Gastroesophageal sphincter (tissue), 4 donors: ENCODE results near the gene LEP. TPM values are rescaled to one million over a fixed set of nuclear protein-coding genes. Genes with fewer than 3 reads are reported as not detected.
A peak's percentile ranks its signal among the peaks of the same experiment; 100 is the strongest.

ENCODE experiments used
- ATAC-seq: fragments of 150-250 bp; one replicate; pipeline ENCODE4 v1.9.1; 2016; ENCODE audit warnings: mild to moderate bottlenecking, moderate library complexity
- H3K27ac ChIP-seq, 4 donors: fragments of 200-600 bp; sonication (generic) in 3 of 4; 1 replicate in 3 of 4; 2 replicates in 1 of 4; pipeline ENCODE4 v1.5.1; 2016 to 2019
- H3K27me3 ChIP-seq: fragments of 200-600 bp; sonication (generic); one replicate; pipeline ENCODE4 v1.5.1; 2019
- H3K36me3 ChIP-seq, 2 donors: fragments of 200-600 bp; sonication (generic); one replicate each; pipeline ENCODE4 v1.5.1; 2019; ENCODE audit warnings: control low read depth in 1 of 2
- H3K4me1 ChIP-seq, 3 donors: fragments of 200-600 bp; sonication (generic); 1 replicate in 2 of 3; 2 replicates in 1 of 3; pipeline ENCODE4 v1.5.1; 2016 to 2019; ENCODE audit warnings: control low read depth in 2 of 3
- H3K4me3 ChIP-seq, 2 donors: fragments of 200-600 bp; sonication (generic); one replicate each; pipeline ENCODE4 v1.5.1; 2019; ENCODE audit warnings: mild to moderate bottlenecking in 1 of 2, moderate library complexity in 1 of 2
- H3K9me3 ChIP-seq, 3 donors: fragments of 200-600 bp; sonication (generic); one replicate each; pipeline ENCODE4 v1.5.1; 2017 to 2019; ENCODE audit warnings: control low read depth in 2 of 3
- EP300 ChIP-seq: sonication (generic); formaldehyde crosslinking; IDR thresholded peaks from one replicate; pipeline ENCODE4 v1.6.1; 2017; ENCODE audit warnings: antibody characterized with exemption, mild to moderate bottlenecking
- POLR2A ChIP-seq, 2 donors: fragments of 450-650 bp; IDR thresholded peaks; one replicate each; pipeline ENCODE4 v1.6.1; 2017; ENCODE audit warnings: antibody characterized with exemption in 2 of 2, mild to moderate bottlenecking in 2 of 2, moderate library complexity in 1 of 2
- POLR2AphosphoS5 ChIP-seq: sonication (generic); formaldehyde crosslinking; IDR thresholded peaks from one replicate; pipeline ENCODE4 v1.6.1; 2017; ENCODE audit warnings: antibody characterized with exemption
- WGBS, 2 donors: methylation state at CpG; one replicate each; pipeline ENCODE4 v1.1.5; 2018; ENCODE audit warnings: low coverage in 1 of 2; 5-methylcytosine and 5-hydroxymethylcytosine counted together
- total RNA-seq, 4 donors: library from RNA; depleted of rRNA; stranded (reverse); fragments of >200 nt; gene quantifications; one replicate each; pipeline ENCODE4 v1.1.0, GENCODE V29; 2016
- TF ChIP-seq, protein P1 (sequence below), 4 experiments: fragments of 200-600 bp in 2 of 4; fragments of 450-650 bp in 2 of 4; sonication (generic) in 1 of 4; IDR thresholded peaks; one replicate each; pipeline ENCODE4 v1.5.1; 2017 to 2019; ENCODE audit warnings: antibody characterized with exemption in 4 of 4, mild to moderate bottlenecking in 2 of 4, moderate library complexity in 2 of 4

Gene LEP
- total RNA-seq, 4 donors from 2014 or later: 0.15 to 6.6 TPM; not detected in 2

DNA sequence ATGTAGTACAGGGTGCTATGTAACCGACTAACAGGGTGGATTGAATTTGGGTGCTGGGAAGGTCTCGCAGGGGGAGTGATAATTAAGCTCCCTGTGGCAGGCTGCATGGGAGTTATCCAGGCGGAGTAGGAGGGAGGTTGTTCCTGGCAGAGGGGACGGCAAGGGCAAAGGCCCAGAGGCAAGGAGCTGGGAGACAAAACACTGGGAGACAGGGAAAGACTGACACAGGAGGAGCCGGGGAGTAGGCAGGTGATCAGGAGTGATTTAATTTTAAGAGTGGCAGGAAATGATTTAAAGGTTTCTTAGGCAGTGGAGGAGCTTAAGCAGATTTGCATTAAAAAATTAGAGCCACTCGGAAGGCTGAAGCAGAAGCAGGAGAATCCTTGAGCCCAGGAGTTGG, 40.7 kb upstream of the LEP start:
- no peaks in the 10 kb centered on the region for H3K36me3 ChIP-seq
- no peak overlapping the region for H3K4me3 ChIP-seq
- WGBS, 2 donors: 74 to 88% methylated on average over 6 of the region's 6 CpGs
- peaks cover 75% of the 10 kb centered on the region for H3K27me3 ChIP-seq
- peaks cover 0 to 5% (median 0%) of the 10 kb centered on the region in 3 donors for H3K9me3 ChIP-seq
- H3K4me1 ChIP-seq: peaks cover 0 to 11% (median 4%) of the 10 kb centered on the region in 3 donors
- ATAC-seq: no peak
- no peak overlapping the region for H3K27ac ChIP-seq
- TF ChIP-seq, protein P1, sequence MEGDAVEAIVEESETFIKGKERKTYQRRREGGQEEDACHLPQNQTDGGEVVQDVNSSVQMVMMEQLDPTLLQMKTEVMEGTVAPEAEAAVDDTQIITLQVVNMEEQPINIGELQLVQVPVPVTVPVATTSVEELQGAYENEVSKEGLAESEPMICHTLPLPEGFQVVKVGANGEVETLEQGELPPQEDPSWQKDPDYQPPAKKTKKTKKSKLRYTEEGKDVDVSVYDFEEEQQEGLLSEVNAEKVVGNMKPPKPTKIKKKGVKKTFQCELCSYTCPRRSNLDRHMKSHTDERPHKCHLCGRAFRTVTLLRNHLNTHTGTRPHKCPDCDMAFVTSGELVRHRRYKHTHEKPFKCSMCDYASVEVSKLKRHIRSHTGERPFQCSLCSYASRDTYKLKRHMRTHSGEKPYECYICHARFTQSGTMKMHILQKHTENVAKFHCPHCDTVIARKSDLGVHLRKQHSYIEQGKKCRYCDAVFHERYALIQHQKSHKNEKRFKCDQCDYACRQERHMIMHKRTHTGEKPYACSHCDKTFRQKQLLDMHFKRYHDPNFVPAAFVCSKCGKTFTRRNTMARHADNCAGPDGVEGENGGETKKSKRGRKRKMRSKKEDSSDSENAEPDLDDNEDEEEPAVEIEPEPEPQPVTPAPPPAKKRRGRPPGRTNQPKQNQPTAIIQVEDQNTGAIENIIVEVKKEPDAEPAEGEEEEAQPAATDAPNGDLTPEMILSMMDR (IDR thresholded peaks at IDR 0.05): no peak
- TF ChIP-seq EP300: no peak

DNA sequence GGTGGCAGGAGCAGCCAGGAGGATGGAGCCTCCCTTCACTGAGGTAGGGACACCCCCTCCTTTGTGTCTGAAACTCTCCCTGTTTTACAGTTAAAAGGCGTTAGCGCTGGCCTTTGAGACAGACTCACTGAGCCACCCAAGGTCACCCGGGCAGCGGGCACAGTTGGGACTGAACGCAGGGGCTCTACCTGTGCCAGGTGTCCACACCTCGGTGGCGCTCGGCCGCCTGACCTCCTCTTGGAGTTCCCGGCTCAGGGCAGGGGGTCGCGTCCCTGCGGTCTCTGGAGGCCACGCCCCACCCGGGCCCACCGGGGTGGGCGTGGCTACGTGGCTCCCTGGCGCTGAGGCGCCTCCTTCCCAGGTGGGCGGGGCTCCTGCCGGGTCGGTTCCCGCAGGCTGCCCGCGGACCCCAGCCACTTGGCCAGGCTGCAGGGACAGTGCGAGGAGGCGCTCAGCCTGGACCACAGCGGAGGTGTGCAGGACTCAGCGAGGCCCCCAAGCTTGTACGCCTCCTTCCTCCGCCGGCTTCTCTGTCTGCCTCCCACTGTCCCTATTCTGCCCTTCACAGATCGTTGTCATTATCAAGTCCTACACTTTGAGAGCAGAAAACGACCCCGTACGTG, 39.9 kb upstream of the LEP start:
- Histone ChIP-seq H3K9me3 (no peaks in the 10 kb centered on the region), H3K4me3 (peak overlapping the region in 1 of 2 donors; percentile 20), H3K36me3 (no peaks in the 10 kb centered on the region), H3K27me3 (peaks cover 83% of the 10 kb centered on the region), H3K4me1 (peaks cover 0 to 11% (median 4%) of the 10 kb centered on the region in 3 donors), H3K27ac (no peak overlapping the region)
- ATAC-seq: no peak
- 0 to 2% methylated on average over 1 to 7 of the region's 37 CpGs for WGBS, 2 donors
- TF ChIP-seq POLR2A (IDR thresholded peaks at IDR 0.05) (no peak), POLR2AphosphoS5 (no peak), EP300 (no peak)
- TF ChIP-seq, protein P1 (IDR thresholded peaks at IDR 0.05): no peak

DNA sequence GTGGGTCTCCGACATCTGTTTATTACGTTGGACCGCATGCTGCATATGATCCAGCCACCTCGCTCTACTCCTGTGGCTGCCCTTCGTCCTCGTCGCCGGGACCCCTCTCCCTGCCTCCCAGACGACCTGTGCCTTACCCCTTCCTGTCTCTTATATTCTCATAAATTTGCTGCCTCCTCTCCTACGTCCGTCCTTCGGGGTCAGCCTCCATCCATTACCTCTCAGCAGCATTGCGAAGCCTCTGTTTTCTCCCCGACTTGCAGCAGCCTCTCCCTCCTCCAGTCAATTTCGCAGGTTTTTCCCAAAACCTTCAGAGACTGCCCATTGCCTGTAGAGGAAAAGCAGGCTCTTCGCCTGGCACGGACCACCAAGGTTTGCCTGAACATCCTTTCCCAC, 39.4 kb upstream of the LEP start:
- Histone ChIP-seq H3K27me3 (peaks cover 88% of the 10 kb centered on the region), H3K9me3 (no peaks in the 10 kb centered on the region), H3K36me3 (no peaks in the 10 kb centered on the region), H3K4me3 (peak overlapping the region in 1 of 2 donors; percentile 20), H3K4me1 (peaks cover 0 to 11% (median 4%) of the 10 kb centered on the region in 3 donors), H3K27ac (no peak overlapping the region)
- ATAC-seq: no peak
- 12 to 19% methylated on average over 15 to 17 of the region's 17 CpGs for WGBS, 2 donors
- TF ChIP-seq POLR2A (IDR thresholded peaks at IDR 0.05): no peak
- TF ChIP-seq EP300: no peak
- no peak for TF ChIP-seq POLR2AphosphoS5
- TF ChIP-seq, protein P1 (IDR thresholded peaks at IDR 0.05): no peak

DNA sequence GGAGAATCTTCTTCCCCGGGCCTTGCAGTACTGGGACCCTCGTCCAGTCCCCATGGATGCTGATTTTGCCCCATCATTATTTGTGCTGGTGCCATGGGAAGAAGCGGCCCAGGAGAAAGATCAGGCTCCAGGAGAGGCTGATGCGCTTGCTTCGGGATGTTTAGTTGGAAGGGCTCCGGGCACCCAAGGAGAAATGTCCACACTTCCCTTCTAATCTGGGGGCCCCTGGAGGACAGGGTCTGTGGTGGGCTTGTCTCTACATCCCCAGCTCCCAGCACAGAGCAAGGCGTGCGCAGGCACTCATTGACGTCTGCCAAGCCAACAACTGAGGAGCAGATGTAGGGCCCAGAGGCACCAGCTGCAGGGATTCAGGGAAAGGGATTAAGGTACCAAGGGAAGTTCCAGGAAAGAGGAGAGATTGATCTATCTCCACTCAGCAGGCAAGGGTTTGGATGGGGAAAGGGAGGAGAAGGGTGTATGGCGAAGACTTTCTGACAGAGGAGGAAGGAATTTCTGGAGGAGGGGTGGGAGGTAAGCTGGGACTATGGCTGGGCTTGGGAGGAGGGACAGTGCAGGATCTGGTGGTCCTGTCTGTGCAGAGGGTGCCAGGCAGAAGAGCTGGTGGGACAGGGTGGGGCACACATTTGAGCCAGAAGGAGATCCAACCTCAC, 38.7 kb upstream of the LEP start:
- no peaks in the 10 kb centered on the region for H3K9me3 ChIP-seq
- no peak overlapping the region for H3K27ac ChIP-seq
- H3K27me3 ChIP-seq: peaks cover 88% of the 10 kb centered on the region
- WGBS, 2 donors: 28 to 38% methylated on average over 3 to 4 of the region's 10 CpGs
- H3K4me1 ChIP-seq: peaks cover 0 to 11% (median 4%) of the 10 kb centered on the region in 3 donors
- H3K4me3 ChIP-seq: no peak overlapping the region
- H3K36me3 ChIP-seq: no peaks in the 10 kb centered on the region
- ATAC-seq: no peak
- no peak for TF ChIP-seq POLR2AphosphoS5
- TF ChIP-seq, protein P1 (IDR thresholded peaks at IDR 0.05): no peak
- no peak for TF ChIP-seq EP300
- no peak for TF ChIP-seq POLR2A (IDR thresholded peaks at IDR 0.05)

DNA sequence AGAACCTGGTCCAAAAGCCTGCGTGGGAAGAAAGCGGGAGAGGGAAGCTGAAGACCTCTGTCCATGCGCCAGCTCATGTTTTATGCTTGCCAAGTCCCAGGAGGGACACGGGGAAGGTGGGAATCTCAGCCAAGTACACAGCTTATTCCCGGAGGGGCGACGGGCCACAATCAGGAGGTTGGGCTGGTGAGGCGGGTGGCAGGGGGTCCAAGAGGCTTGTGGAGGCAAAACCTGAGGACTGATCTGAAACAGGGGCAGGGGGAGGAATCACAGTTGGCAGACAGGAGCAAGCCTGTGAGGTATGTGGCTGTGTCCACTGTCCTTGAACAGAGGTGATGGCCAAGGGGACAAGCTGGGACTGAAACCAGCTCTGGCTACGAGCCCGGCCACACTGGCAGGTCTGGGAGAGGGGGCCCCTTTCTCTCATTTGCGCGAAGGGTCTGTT, 38.0 kb upstream of the LEP start:
- 40 to 65% methylated on average over 1 to 4 of the region's 12 CpGs for WGBS, 2 donors
- H3K4me3 ChIP-seq: no peak overlapping the region
- H3K9me3 ChIP-seq: no peaks in the 10 kb centered on the region
- H3K27me3 ChIP-seq: peaks cover 88% of the 10 kb centered on the region
- TF ChIP-seq POLR2AphosphoS5 (no peak), EP300 (no peak), POLR2A (IDR thresholded peaks at IDR 0.05) (no peak)
- TF ChIP-seq, protein P1 (IDR thresholded peaks at IDR 0.05): no peak
- no peak for ATAC-seq
- H3K27ac ChIP-seq: no peak overlapping the region
- no peaks in the 10 kb centered on the region for H3K36me3 ChIP-seq
- peaks cover 0 to 11% (median 4%) of the 10 kb centered on the region in 3 donors for H3K4me1 ChIP-seq
